HG03520 (cell line): ENCODE data around the gene IKZF2.
A peak's percentile ranks its signal among the peaks of the same experiment; 100 is the strongest.

ENCODE experiments used
- ATAC-seq: cut with Tn5 transposase; IDR thresholded peaks from one replicate; pipeline ENCODE4 v1.9.1; 2021; ENCODE audit warnings: mild to moderate bottlenecking, moderate library complexity; ENCODE audit not compliant: unreplicated experiment

Gene IKZF2

GRCh38 chr2:212962691-212963090, 188.7 kb downstream of the IKZF2 start:
- no peak for ATAC-seq

GRCh38 chr2:212961255-212961654, 190.2 kb downstream of the IKZF2 start:
- ATAC-seq: no peak

GRCh38 chr2:212960336-212960735, 191.1 kb downstream of the IKZF2 start:
- ATAC-seq: no peak

- ATAC-seq: no peak
These were observed 191.8 kb downstream of the IKZF2 start for GRCh38 chr2:212959471-212960117.

GRCh38 chr2:212958757-212959295, 192.6 kb downstream of the IKZF2 start:
- no peak for ATAC-seq

- no peak for ATAC-seq
These were observed 193.3 kb downstream of the IKZF2 start for GRCh38 chr2:212958133-212958532.

- ATAC-seq: no peak
These were observed 193.8 kb downstream of the IKZF2 start for GRCh38 chr2:212957624-212958023.

GRCh38 chr2:212956665-212957607, 194.5 kb downstream of the IKZF2 start:
- no peak for ATAC-seq

- ATAC-seq: peak; percentile 72
These were observed 198.1 kb downstream of the IKZF2 start for GRCh38 chr2:212953170-212953920.

- no peak for ATAC-seq
These were observed 201.6 kb downstream of the IKZF2 start for GRCh38 chr2:212949786-212950185.
